HUES64 (cell line): ENCODE data around the gene PPP6R3.

Experiments used
- H3K27ac ChIP-seq: 2 replicates; pipeline ENCODE4 v1.7.0; 2013; ENCODE audit warnings: low read depth, low read length, inconsistent platforms
- H3K27me3 ChIP-seq: 2 replicates; pipeline ENCODE4 v1.6.1; 2013; ENCODE audit warnings: mild to moderate bottlenecking, low read length; ENCODE audit not compliant: insufficient read depth
- H3K36me3 ChIP-seq: 2 replicates; pipeline ENCODE4 v1.6.1; 2013; ENCODE audit warnings: mild to moderate bottlenecking, low read length; ENCODE audit not compliant: insufficient read depth
- H3K4me1 ChIP-seq: 2 replicates; pipeline ENCODE4 v1.6.1; 2013; ENCODE audit warnings: mild to moderate bottlenecking, low read length, moderate library complexity; ENCODE audit not compliant: insufficient read depth
- H3K4me3 ChIP-seq: 2 replicates; pipeline ENCODE4 v1.5.1; 2013; ENCODE audit warnings: mild to moderate bottlenecking, low read length, moderate library complexity
- H3K9ac ChIP-seq: 2 replicates; pipeline ENCODE4 v1.6.1; 2013; ENCODE audit warnings: mild to moderate bottlenecking, low read depth, low read length
- H3K9me3 ChIP-seq: 2 replicates; pipeline ENCODE4 v1.6.1; 2013; ENCODE audit warnings: low read depth, low read length; ENCODE audit not compliant: insufficient read depth
- WGBS: fragments of 150-250, 120-280 bp; methylation state at CpG from one replicate; pipeline ENCODE4 v1.1.7; 2013; ENCODE audit warnings: missing lambda C conversion rate; 5-methylcytosine and 5-hydroxymethylcytosine counted together

The PPP6R3 gene

DNA sequence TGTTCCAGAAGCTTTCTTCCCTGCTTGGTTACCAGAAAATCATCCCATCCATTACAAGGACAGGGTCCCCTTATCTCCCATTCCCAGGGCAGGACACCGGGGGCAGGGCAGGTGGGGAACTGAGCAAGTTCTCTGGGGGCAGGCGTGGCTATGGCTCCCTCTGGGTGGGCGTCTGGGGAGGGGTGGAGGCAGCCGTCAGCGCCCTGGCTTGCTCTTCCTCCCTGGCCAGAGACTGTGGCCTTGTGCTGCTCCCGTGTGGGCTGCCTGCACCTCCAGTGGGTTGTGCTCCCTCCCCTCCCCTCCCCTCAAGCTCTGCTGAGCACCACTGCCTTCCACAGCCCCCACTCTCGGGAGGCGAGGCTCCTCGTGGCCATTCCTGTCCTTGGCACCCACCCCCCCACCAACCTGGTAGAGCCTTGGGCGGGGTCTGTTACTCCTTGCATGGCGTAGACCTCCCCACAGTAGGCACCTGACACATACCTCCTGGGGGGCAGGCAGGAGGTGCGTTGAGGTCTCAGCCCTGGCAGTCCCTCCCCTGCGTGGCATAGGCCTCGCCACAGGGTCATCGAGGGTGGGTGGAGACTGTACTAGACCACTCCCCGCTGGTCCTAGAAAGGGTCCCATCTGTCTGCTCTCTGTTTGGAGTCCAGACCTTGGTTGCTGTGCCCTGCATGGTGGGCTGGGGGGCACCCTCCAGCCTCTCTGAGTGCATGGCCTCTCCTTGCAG is 24.2 kb upstream of the PPP6R3 start:
- H3K4me3 ChIP-seq = no peak overlapping the region
- H3K27ac ChIP-seq = no peak overlapping the region
- peak overlapping the region; percentile 40; the same call in 1 of the 2 replicates for H3K9ac ChIP-seq
- peaks cover 32% of the 10 kb centered on the region for H3K36me3 ChIP-seq
- 94% methylated on average over 16 of the region's 16 CpGs for WGBS
- H3K4me1 ChIP-seq = peaks cover 11% of the 10 kb centered on the region
- H3K27me3 ChIP-seq = no peaks in the 10 kb centered on the region
- H3K9me3 ChIP-seq = no peaks in the 10 kb centered on the region

- Histone ChIP-seq H3K27me3 (no peaks in the 10 kb centered on the region), H3K36me3 (peaks cover 28% of the 10 kb centered on the region), H3K27ac (peak overlapping the region; percentile 35; the same call in 1 of the 2 replicates), H3K4me1 (peaks cover 19% of the 10 kb centered on the region), H3K4me3 (no peak overlapping the region), H3K9me3 (no peaks in the 10 kb centered on the region), H3K9ac (peak overlapping the region; percentile 40; the same call in 1 of the 2 replicates)
- 92% methylated on average over 34 of the region's 34 CpGs for WGBS
These were observed 23.3 kb upstream of the PPP6R3 start for GRCh38 chr11:68436985-68437926.

GRCh38 chr11:68437927-68438657 is 22.5 kb upstream of the PPP6R3 start:
- Histone ChIP-seq H3K9me3 (no peaks in the 10 kb centered on the region), H3K36me3 (peaks cover 29% of the 10 kb centered on the region), H3K27me3 (no peaks in the 10 kb centered on the region), H3K4me3 (no peak overlapping the region), H3K27ac (no peak overlapping the region), H3K9ac (no peak overlapping the region), H3K4me1 (peaks cover 19% of the 10 kb centered on the region)
- 96% methylated on average over 34 of the region's 34 CpGs for WGBS

- WGBS = 94% methylated on average over 6 of the region's 6 CpGs
- Histone ChIP-seq H3K9me3 (no peaks in the 10 kb centered on the region), H3K36me3 (peaks cover 24% of the 10 kb centered on the region), H3K9ac (no peak overlapping the region), H3K27me3 (no peaks in the 10 kb centered on the region), H3K4me3 (no peak overlapping the region), H3K27ac (no peak overlapping the region), H3K4me1 (peaks cover 19% of the 10 kb centered on the region)
These were observed 21.8 kb upstream of the PPP6R3 start for GRCh38 chr11:68438658-68439259.

GRCh38 chr11:68439355-68440065 is 21.0 kb upstream of the PPP6R3 start:
- Histone ChIP-seq H3K36me3 (peaks cover 19% of the 10 kb centered on the region; the same call in 1 of the 2 replicates), H3K4me1 (peaks cover 19% of the 10 kb centered on the region), H3K27me3 (no peaks in the 10 kb centered on the region), H3K4me3 (no peak overlapping the region), H3K9ac (no peak overlapping the region), H3K9me3 (no peaks in the 10 kb centered on the region), H3K27ac (no peak overlapping the region)
- 63% methylated on average over 38 of the region's 38 CpGs for WGBS

DNA sequence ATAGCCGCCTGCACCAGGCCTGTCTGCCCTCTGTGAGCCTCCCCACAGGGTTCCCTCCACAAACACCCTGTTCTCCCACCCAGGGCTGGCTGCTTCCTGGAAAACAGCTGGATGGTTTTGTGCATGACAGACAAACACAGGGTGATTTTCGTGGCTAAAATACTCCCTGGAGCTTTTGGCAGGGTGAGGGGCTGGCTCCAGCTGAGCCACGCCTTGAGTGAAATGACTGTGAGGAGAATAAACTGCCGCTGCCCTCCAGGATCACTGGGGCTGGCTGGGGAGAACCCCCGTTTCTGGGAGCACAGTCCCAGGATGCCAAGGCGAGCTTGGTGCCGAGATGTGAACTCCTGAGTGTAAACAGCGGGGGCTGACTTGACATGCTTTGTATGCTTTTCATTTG is 20.3 kb upstream of the PPP6R3 start:
- 0 out of 2 replicates have a peak, but pooled peaks cover 19% of the 10 kb centered on the region for H3K36me3 ChIP-seq

GRCh38 chr11:68441466-68442230 is 18.9 kb upstream of the PPP6R3 start:
- 0 out of 2 replicates have a peak, but pooled peaks cover 17% of the 10 kb centered on the region for H3K36me3 ChIP-seq
- H3K27ac ChIP-seq = peak overlapping the region; percentile 41; the same call in 1 of the 2 replicates
- WGBS = 67% methylated on average over 6 of the region's 6 CpGs
- no peak overlapping the region for H3K9ac ChIP-seq
- H3K9me3 ChIP-seq = no peaks in the 10 kb centered on the region
- H3K27me3 ChIP-seq = no peaks in the 10 kb centered on the region
- H3K4me3 ChIP-seq = no peak overlapping the region
- H3K4me1 ChIP-seq = peaks cover 19% of the 10 kb centered on the region

More for the DNA sequence above, 20.3 kb upstream of the PPP6R3 start:
- no peak overlapping the region for H3K9ac ChIP-seq
- H3K9me3 ChIP-seq = no peaks in the 10 kb centered on the region
- H3K27ac ChIP-seq = no peak overlapping the region
- 87% methylated on average over 8 of the region's 8 CpGs for WGBS
- no peak overlapping the region for H3K4me3 ChIP-seq
- H3K4me1 ChIP-seq = peaks cover 19% of the 10 kb centered on the region
- no peaks in the 10 kb centered on the region for H3K27me3 ChIP-seq

GRCh38 chr11:68442433-68442832 is 18.1 kb upstream of the PPP6R3 start:
- Histone ChIP-seq H3K4me1 (peaks cover 19% of the 10 kb centered on the region), H3K27ac (no peak overlapping the region)

DNA sequence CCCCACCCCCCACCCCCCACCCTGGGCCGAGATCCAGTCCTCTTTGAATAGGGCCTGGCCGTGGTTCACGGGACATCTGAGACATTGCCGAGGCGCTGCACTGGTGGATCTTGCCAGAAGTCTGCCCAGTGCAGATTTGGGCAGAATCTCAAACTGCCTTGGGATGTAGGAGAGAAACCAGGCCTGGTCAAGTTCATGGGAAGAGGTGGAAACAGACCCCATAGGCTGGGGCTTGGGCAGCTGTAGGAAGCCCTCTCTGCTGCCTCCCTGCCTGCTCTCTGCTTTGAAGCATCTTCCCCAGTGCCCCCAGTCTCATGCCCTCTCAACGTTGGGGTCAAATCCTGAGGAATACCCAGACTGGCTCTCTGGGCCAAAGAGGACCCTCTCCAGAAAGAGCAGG is 16.0 kb upstream of the PPP6R3 start:
- H3K27me3 ChIP-seq = no peaks in the 10 kb centered on the region
- WGBS = 94% methylated on average over 6 of the region's 6 CpGs
- peaks cover 19% of the 10 kb centered on the region for H3K4me1 ChIP-seq
- no peak overlapping the region for H3K27ac ChIP-seq
- peaks cover 21% of the 10 kb centered on the region for H3K36me3 ChIP-seq
- H3K9me3 ChIP-seq = no peaks in the 10 kb centered on the region
- H3K4me3 ChIP-seq = no peak overlapping the region
- H3K9ac ChIP-seq = no peak overlapping the region

More at GRCh38 chr11:68442433-68442832, 18.1 kb upstream of the PPP6R3 start:
- Histone ChIP-seq H3K36me3 (peaks cover 17% of the 10 kb centered on the region; the same call in 1 of the 2 replicates), H3K4me3 (no peak overlapping the region), H3K9ac (no peak overlapping the region), H3K9me3 (no peaks in the 10 kb centered on the region), H3K27me3 (no peaks in the 10 kb centered on the region)
- 96% methylated on average over 10 of the region's 10 CpGs for WGBS
